NCI-H524 treated with DMSO at 0.1 percent for 48 hours (cell line): Measurements from ENCODE around the gene SHROOM3.

Experiments used
- DNase-seq: peaks from one replicate; lab custom pipeline; 2025; lab: John Stamatoyannopoulos, UW

Gene SHROOM3

GRCh38 chr4:76781698-76782595 lies 346.9 kb downstream of the SHROOM3 start:
- DNase-seq = no peak

- DNase-seq = no peak
These were observed 347.8 kb downstream of the SHROOM3 start for GRCh38 chr4:76782837-76783236.

DNA sequence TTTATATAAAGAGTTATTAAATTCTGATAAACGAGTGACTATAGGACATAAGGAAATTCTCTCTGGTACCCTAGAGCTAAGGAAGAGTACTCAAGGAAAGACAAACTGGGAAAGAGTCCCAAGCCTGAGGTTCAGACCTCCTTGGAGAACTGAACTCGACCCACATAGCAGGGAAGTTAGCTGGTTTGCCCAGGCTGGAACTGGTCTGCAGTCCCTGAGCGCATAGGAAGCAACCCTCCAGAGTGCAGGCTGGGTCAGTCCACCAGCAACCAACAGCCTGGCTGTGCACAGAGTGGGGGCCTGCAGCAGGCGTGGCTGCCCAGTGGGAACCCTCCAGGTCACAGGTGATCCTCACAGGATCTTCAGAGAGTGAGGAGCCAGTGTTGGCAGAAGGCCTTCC lies 348.8 kb downstream of the SHROOM3 start:
- no peak for DNase-seq

DNA sequence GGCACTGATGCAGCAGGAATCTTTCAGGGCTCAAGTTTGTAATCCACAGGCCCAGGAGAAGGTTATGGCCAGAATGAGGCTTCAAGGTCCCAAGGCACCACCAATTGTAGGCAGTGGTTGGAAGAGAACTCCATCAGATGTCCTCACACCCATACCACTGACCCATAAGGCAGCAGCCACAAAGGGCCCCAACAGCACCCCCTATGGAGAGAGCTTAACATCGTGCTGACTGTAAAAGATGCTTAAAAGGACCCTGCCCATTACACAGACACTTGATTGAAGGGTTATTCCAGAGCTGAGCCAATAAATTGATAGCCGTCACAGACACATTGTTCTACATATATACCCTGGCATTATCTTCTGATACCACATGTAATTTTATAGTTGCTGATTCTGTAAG lies 349.2 kb downstream of the SHROOM3 start:
- DNase-seq = no peak

GRCh38 chr4:76787898-76788297 lies 352.9 kb downstream of the SHROOM3 start:
- no peak for DNase-seq

GRCh38 chr4:76790377-76790776 lies 355.3 kb downstream of the SHROOM3 start:
- DNase-seq = no peak

- DNase-seq = no peak
These were observed 356.4 kb downstream of the SHROOM3 start for GRCh38 chr4:76791479-76791878.

- no peak for DNase-seq
These were observed 357.4 kb downstream of the SHROOM3 start for GRCh38 chr4:76792418-76792817.

- no peak for DNase-seq
These were observed 360.2 kb downstream of the SHROOM3 start for GRCh38 chr4:76795243-76795642.

DNA sequence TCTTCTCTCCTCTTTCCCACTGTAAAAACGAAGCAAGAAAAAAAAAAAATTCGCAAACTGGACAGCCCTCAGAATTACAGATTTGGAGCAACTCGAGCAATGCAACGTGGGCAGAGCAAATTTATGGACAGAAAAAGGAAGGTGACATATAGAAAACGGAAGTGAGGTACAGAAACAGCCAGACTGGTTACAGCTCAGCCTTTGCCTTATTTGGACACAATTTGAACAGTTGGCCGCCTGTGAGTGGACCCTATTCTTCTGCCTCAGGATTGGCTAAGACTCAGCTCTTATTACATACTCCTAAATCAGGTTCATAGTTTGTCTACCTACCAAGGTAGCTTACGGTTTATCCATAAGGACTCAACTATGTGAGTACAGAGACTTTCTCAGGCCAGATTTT lies 364.1 kb downstream of the SHROOM3 start:
- DNase-seq = no peak

- no peak for DNase-seq
These were observed 364.7 kb downstream of the SHROOM3 start for GRCh38 chr4:76799718-76800117.

GRCh38 chr4:76800902-76801301 lies 365.9 kb downstream of the SHROOM3 start:
- no peak for DNase-seq

DNA sequence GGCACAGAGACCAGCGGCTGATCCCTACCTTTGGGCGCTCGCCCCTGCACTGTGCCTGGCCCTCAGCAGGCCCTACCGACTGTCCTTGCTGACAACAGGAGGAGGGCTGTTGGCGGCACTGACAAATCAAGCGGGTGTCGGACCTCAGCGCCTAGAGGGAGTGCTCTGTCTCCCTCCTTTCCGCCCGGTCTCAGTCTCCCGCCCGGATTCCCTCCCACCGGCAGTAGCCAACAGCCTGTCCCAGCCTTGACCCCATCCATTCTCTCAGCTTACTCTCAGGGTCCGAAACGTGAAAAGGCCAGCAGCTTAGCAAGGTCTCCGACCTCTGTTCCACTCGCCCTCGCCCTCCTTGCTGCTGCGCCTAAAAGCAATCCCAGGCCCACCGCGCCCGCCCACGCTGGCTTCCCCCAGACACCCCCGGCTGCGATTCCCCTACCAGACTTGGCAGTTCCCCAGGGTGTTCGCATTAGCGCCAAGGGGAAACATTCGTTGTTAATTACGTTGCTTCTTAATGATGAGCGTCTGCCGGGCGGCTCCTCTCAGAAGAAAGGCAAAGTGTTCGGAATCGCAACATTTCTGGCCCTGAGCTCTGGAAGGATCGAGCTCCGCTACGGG lies 366.7 kb downstream of the SHROOM3 start:
- no peak for DNase-seq

DNA sequence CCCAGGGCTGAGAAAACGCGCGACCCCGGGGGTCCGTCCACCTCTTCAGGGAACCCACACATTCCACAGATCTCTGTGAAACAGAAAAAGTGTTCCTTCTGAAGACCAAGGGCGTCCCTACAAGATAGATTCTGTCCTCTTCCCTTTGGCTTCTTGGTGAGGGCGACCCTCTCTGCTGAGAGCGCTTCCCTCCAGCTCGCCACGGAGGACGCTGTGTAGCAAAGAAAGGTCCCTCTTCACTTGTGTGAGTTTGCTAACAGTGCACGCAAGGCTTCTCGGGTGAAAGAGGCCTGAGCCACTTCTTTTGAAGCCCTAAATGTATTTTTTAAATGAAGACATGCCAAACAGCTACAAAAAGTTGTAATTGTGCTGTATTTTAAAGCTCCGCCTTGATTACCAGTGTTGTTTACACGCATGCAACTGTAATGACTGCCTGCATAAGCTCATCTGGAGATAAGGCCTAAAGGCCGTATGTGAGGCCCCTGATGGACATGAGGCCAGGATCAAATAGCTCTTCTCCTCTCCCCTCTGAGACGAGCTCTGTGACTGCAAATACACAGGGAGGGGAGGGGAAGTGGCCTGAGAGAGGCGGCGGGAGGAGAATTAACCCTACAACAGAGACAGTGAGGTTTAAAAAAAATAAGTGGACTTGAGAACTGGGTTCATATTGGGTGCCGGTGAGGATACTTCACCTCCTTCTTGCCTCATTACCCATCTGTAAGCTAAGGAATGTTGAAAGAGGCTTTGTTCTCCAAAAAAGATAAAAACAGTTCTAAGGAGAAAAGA lies 367.4 kb downstream of the SHROOM3 start:
- no peak for DNase-seq

DNA sequence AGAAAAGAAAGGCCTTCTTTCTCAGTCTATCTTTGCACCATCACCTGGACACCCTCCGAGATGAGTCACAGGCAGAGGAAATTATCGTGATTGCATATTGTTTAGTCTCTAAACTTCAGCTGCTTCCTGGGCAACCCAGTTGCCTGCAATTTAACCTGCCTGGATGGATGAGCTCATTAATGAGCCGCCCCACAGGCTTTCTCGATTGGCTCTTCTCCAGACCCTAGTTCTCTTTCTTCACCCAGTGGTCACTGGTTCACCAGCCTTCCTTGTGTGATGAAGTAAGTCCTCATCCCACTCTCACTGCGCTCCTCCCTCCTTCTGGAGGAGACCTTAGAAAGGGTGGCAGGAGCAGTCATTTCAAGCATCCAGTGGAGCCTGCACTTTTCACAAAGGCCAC lies 368.5 kb downstream of the SHROOM3 start:
- DNase-seq = no peak

DNA sequence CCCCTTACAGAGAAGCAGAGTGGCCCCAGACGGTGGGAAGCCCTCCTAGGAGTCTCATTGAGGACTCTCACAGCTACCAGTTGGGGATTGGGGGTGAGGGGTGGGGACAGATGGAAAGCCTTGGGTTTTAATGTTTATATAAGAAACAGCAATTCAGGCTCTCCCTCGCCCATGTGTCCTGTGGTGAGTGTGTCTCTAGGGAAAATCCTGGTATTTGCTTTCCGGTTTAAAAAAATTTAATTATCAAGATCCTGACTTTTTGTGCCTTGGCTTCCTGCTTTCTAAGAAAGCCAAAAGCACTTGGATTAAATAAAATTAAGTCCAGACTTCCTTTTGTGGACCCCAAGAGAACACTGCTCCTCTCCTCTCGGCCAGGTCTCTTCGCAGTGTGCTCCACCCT lies 369.1 kb downstream of the SHROOM3 start:
- no peak for DNase-seq

DNA sequence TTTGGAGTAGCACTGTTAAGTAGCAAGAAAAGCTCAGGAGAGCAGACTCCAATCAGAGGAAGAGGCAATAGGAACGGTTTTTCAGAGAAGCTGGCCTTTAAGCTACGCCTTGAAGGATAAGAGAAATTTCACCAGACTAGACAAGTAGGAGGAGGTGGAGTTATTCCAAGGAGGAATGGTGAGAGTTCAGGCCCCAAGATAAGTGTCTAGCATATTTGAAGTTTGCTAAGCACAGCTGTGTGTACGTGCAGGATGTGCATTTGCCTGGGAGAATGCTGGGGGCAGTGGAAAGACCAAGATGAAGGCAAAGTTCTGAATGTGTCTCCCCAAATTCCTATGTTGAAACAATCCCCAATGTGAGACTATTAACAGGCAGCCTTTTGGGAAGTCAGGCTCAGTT lies 371.3 kb downstream of the SHROOM3 start:
- no peak for DNase-seq

DNA sequence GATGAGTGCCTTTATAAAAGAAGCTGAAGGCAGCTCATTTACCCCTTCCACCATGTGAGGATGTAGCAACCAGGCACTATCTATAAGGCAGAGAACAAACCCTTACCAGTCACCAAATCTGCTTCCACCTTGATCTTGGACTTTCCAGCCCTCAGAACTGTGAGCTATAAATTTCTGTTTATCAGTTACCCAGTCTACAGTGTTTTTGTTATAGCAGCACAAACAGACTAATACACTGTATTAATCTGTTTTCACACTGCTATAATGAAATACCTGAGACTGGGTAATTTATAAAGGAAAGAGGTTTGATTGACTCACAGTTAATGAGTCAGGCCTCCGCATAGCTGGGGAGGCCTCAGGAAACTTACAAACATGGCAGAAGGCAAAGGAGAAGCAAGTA lies 371.7 kb downstream of the SHROOM3 start:
- no peak for DNase-seq

GRCh38 chr4:76809594-76810305 lies 374.7 kb downstream of the SHROOM3 start:
- no peak for DNase-seq

DNA sequence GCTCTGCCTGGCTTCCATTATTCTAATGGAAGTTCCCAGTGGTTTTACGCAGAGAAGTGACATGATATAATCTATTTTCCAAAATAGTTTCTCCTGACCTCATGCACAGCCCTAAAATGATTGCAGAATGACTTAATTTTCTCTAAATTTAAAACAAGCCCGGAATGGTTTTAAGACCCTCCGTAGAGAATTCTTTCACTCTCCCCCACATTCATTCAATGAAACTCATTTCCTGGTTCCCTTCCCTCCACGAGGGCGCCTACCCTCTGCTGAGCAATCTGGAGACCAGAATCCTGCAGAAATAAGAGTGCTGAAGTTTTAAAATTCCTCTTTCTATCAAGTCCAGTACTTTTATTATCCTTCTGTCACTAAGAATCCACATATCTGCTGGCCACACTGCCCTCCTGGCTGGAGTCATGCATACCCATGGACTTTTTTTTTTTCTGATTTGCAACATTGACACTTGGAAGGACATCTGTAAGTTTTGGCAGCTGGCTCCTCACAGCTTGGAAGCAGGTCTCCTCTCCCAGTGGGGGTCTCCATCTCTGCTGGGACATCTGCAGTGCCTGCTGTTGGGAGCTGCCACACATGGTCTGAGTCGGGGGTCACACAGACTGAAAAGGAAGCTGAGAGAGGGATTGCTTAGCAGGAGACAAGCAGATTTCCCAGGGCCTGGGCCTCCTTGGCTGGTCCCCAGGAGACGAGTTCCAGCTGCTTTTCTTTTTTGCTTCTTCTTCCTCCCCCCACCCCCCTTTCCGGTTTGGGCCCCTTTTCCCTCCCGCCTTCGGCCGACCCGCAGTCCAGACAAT lies 376.8 kb downstream of the SHROOM3 start:
- no peak for DNase-seq

GRCh38 chr4:76813070-76813469 lies 378.0 kb downstream of the SHROOM3 start:
- no peak for DNase-seq
